Breast epithelium (tissue), 4 donors: Measurements from ENCODE around the gene CTSO. TPM values are rescaled to one million over a fixed set of nuclear protein-coding genes. Genes with fewer than 3 reads are reported as not detected.

Experiments
- DNase-seq, 2 donors: peaks; one replicate each; pipeline ENCODE4 v3.0.0-alpha.2; 2019; ENCODE audit warnings: low spot score in 2 of 2
- H3K27ac ChIP-seq, 2 donors: fragments of 200-600 bp; sonication (generic) in 1 of 2; one replicate each; pipeline ENCODE4 v1.5.1; 2016 to 2019; ENCODE audit warnings: mild to moderate bottlenecking in 1 of 2
- H3K27me3 ChIP-seq, 2 donors: fragments of 200-600 bp; sonication (generic) in 1 of 2; one replicate each; pipeline versions ENCODE4 v1.5.1 to v1.6.0; 2017 to 2019; ENCODE audit warnings: control low read depth in 1 of 2, mild to moderate bottlenecking in 1 of 2
- H3K36me3 ChIP-seq: fragments of 200-600 bp; one replicate; pipeline ENCODE4 v1.5.1; 2019
- H3K4me1 ChIP-seq, 2 donors: fragments of 200-600 bp; sonication (generic); one replicate each; pipeline ENCODE4 v1.5.1; 2016 to 2019; ENCODE audit warnings: control low read depth in 1 of 2
- H3K4me3 ChIP-seq, 3 donors: fragments of 200-600 bp; sonication (generic); 1 replicate in 2 of 3; 2 replicates in 1 of 3; pipeline ENCODE4 v1.5.1; 2016 to 2019; ENCODE audit warnings: mild to moderate bottlenecking in 3 of 3, moderate library complexity in 2 of 3
- H3K9me3 ChIP-seq, 2 donors: fragments of 200-600 bp; sonication (generic) in 1 of 2; one replicate each; pipeline ENCODE4 v1.5.1; 2016 to 2019; ENCODE audit warnings: control low read depth in 1 of 2
- POLR2A ChIP-seq: fragments of 450-650 bp; IDR thresholded peaks from one replicate; pipeline ENCODE4 v1.6.1; 2016; ENCODE audit warnings: antibody characterized with exemption, mild to moderate bottlenecking, moderate library complexity
- POLR2AphosphoS5 ChIP-seq, 3 donors: sonication (generic); formaldehyde crosslinking; IDR thresholded peaks; one replicate each; pipeline ENCODE4 v1.6.1; 2017; ENCODE audit warnings: antibody characterized with exemption in 3 of 3
- intact Hi-C: fragments of 100-400 bp; cut with DNase I; formaldehyde crosslinking; loops from one replicate; pipeline ENCODE4 v1.15.1; 2023; ENCODE audit warnings: low total_unique reads
- total RNA-seq, 3 donors: library from RNA; depleted of rRNA; stranded (reverse); fragments of >200 nt; gene quantifications; one replicate each; pipeline ENCODE4 v1.1.0, GENCODE V29; 2016
- TF ChIP-seq, protein P1 (sequence below), 3 donors: fragments of 450-650 bp; IDR thresholded peaks; one replicate each; pipeline ENCODE4 v1.5.1; 2016 to 2017; ENCODE audit warnings: antibody characterized with exemption in 3 of 3, mild to moderate bottlenecking in 3 of 3, moderate library complexity in 3 of 3

Gene CTSO
- total RNA-seq, 3 donors from 2014 or later, result 19.4 to 37.5 (median 20.0) TPM

DNA sequence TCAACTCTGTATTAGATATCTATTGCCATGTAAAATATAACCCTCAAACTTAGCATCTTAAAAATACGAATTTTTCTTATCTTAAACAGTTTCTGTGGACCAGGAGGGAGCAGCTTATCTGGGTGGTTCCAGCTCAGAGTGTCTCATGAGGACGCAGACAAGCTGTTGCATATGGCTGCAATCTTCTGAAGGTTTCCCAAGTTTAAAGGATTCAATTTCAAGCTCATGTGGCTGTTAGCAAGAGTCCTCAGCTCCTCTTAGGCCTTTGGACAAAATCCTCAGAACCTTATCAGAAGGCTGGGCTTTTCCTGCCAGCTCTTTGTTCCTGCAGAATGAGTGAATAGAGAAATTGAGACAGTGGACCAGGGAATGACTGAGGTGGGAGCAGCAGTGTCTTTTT is 2.8 kb upstream of the CTSO start:
- Histone ChIP-seq H3K27me3 (no peaks in the 10 kb centered on the region), H3K4me1 (no peaks in the 10 kb centered on the region), H3K36me3 (no peaks in the 10 kb centered on the region), H3K27ac (no peak overlapping the region), H3K9me3 (no peaks in the 10 kb centered on the region), H3K4me3 (no peak overlapping the region)
- no peak for TF ChIP-seq POLR2A
- no peak for TF ChIP-seq POLR2AphosphoS5 (IDR thresholded peaks at IDR 0.05)
- TF ChIP-seq, protein P1, sequence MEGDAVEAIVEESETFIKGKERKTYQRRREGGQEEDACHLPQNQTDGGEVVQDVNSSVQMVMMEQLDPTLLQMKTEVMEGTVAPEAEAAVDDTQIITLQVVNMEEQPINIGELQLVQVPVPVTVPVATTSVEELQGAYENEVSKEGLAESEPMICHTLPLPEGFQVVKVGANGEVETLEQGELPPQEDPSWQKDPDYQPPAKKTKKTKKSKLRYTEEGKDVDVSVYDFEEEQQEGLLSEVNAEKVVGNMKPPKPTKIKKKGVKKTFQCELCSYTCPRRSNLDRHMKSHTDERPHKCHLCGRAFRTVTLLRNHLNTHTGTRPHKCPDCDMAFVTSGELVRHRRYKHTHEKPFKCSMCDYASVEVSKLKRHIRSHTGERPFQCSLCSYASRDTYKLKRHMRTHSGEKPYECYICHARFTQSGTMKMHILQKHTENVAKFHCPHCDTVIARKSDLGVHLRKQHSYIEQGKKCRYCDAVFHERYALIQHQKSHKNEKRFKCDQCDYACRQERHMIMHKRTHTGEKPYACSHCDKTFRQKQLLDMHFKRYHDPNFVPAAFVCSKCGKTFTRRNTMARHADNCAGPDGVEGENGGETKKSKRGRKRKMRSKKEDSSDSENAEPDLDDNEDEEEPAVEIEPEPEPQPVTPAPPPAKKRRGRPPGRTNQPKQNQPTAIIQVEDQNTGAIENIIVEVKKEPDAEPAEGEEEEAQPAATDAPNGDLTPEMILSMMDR (IDR thresholded peaks at IDR 0.05), result no peak
- no peak for DNase-seq
- intact Hi-C loops, result loop anchor here (10.0 kb wide), 1 partner anchor 142 kb away; no protein-coding TSS in a partner anchor

- no peaks in the 10 kb centered on the region for H3K27me3 ChIP-seq
- TF ChIP-seq POLR2AphosphoS5 (IDR thresholded peaks at IDR 0.05) (no peak), POLR2A (no peak)
- TF ChIP-seq, protein P1 (IDR thresholded peaks at IDR 0.05), result no peak
- H3K4me1 ChIP-seq, result no peaks in the 10 kb centered on the region
- intact Hi-C loops, result loop anchor here (10.0 kb wide), 1 partner anchor 140 kb away; no protein-coding TSS in a partner anchor
- H3K4me3 ChIP-seq, result no peak overlapping the region
- no peaks in the 10 kb centered on the region for H3K9me3 ChIP-seq
- no peak for DNase-seq
- no peak overlapping the region for H3K27ac ChIP-seq
- H3K36me3 ChIP-seq, result no peaks in the 10 kb centered on the region
Observed at GRCh38 chr4:155954939-155955338, 1.3 kb upstream of the CTSO start.

DNA sequence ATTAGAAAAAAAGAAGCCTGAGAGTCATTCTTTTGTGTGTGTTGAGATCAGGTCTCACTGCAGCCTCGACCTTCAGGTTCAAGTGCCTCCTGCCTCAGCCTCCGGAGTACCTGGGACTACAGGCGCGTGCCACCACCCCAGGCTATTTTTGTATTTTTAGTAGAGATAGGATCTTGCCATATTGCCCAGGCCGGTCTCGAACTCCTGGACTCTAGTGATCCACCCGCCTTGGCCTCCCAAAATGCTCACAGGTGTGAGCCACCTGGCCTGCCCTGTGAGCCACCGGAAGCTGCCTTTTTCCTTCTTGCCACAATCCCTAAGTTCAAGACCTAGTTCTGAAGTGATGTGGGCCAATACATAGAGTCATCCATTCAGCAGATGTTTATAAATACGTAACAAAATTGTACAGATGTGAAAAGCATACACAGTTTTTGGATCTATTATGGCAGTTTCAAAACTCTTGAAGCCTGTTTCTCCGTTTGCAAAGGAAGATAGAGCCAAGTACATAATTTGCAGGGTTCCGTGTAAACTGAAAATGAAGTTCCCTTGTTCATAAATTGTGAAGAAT is 536 bp upstream of the CTSO start:
- H3K9me3 ChIP-seq, result no peaks in the 10 kb centered on the region

GRCh38 chr4:155952501-155952901 is 1.2 kb downstream of the CTSO start:
- TF ChIP-seq, protein P1 (IDR thresholded peaks at IDR 0.05), result no peak
- TF ChIP-seq POLR2A (no peak), POLR2AphosphoS5 (IDR thresholded peaks at IDR 0.05) (no peak)
- DNase-seq, result no peak
- Histone ChIP-seq H3K9me3 (no peaks in the 10 kb centered on the region), H3K27ac (peak overlapping the region; percentile 82 to 99), H3K4me1 (no peaks in the 10 kb centered on the region), H3K36me3 (no peaks in the 10 kb centered on the region), H3K4me3 (peak overlapping the region; percentile 45 to 76 (median 76)), H3K27me3 (no peaks in the 10 kb centered on the region)
- intact Hi-C loops, result loop anchor here (10.0 kb wide), 1 partner anchor 138 kb away; no protein-coding TSS in a partner anchor

More for the DNA sequence above, 536 bp upstream of the CTSO start:
- intact Hi-C loops, result loop anchor here (10.0 kb wide), 1 partner anchor 139 kb away; no protein-coding TSS in a partner anchor
- Histone ChIP-seq H3K4me1 (no peaks in the 10 kb centered on the region), H3K36me3 (no peaks in the 10 kb centered on the region), H3K27me3 (no peaks in the 10 kb centered on the region), H3K4me3 (peak overlapping the region; percentile 76 to 79 (median 76)), H3K27ac (peak overlapping the region; percentile 98 to 99)
- TF ChIP-seq POLR2A, result no peak
- TF ChIP-seq, protein P1 (IDR thresholded peaks at IDR 0.05), result no peak
- no peak for TF ChIP-seq POLR2AphosphoS5 (IDR thresholded peaks at IDR 0.05)
- DNase-seq, result no peak

- no peaks in the 10 kb centered on the region for H3K27me3 ChIP-seq
- no peak overlapping the region for H3K27ac ChIP-seq
- intact Hi-C loops, result loop anchor here (10.0 kb wide), 1 partner anchor 136 kb away; no protein-coding TSS in a partner anchor
- H3K36me3 ChIP-seq, result no peaks in the 10 kb centered on the region
- no peak for DNase-seq
- H3K9me3 ChIP-seq, result no peaks in the 10 kb centered on the region
- H3K4me3 ChIP-seq, result no peak overlapping the region
- TF ChIP-seq, protein P1 (IDR thresholded peaks at IDR 0.05), result no peak
- TF ChIP-seq POLR2AphosphoS5 (IDR thresholded peaks at IDR 0.05) (no peak), POLR2A (no peak)
- no peaks in the 10 kb centered on the region for H3K4me1 ChIP-seq
Observed at GRCh38 chr4:155950461-155950860, 3.2 kb downstream of the CTSO start.
